C1 segment of cervical spinal cord (tissue), 14 donors: Measurements from ENCODE around the gene CLIC6.
"Not testable (repeated sequence)": the region's sequence is repeated elsewhere in the genome, so short reads cannot be mapped to it uniquely, and the experiment has no call there.

ENCODE experiments used
- DNase-seq, 14 donors: peaks; one replicate each; lab custom pipeline; 2025; lab: John Stamatoyannopoulos, UW

The CLIC6 gene

GRCh38 chr21:34692458-34693020 is 23.7 kb downstream of the CLIC6 start:
- no peak for DNase-seq

GRCh38 chr21:34693192-34693810 is 24.5 kb downstream of the CLIC6 start:
- DNase-seq, result peak in 1 of 14 donors; percentile 1

GRCh38 chr21:34695434-34695833 is 26.6 kb downstream of the CLIC6 start:
- DNase-seq, result no peak

GRCh38 chr21:34696121-34696520 is 27.3 kb downstream of the CLIC6 start:
- DNase-seq, result no peak

- DNase-seq, result no peak
These were observed 29.0 kb downstream of the CLIC6 start for GRCh38 chr21:34697826-34698225.

- DNase-seq, result no peak
These were observed 29.6 kb downstream of the CLIC6 start for GRCh38 chr21:34698270-34699015.

GRCh38 chr21:34700605-34701004 is 31.8 kb downstream of the CLIC6 start:
- DNase-seq, result no peak

GRCh38 chr21:34701726-34702125 is 32.9 kb downstream of the CLIC6 start:
- no peak for DNase-seq

- DNase-seq, result peak in 3 of 14 donors; percentile 7 to 48 (median 8)
These were observed 33.8 kb downstream of the CLIC6 start for GRCh38 chr21:34702341-34703170.

GRCh38 chr21:34703571-34703970 is 34.8 kb downstream of the CLIC6 start:
- no peak for DNase-seq

- DNase-seq, result peak in 1 of 14 donors; percentile 13
These were observed 35.3 kb downstream of the CLIC6 start for GRCh38 chr21:34704119-34704518.

- no peak for DNase-seq
These were observed 36.2 kb downstream of the CLIC6 start for GRCh38 chr21:34705011-34705410.

- DNase-seq, result no peak
These were observed 37.5 kb downstream of the CLIC6 start for GRCh38 chr21:34706337-34706736.

- no peak for DNase-seq
These were observed 39.1 kb downstream of the CLIC6 start for GRCh38 chr21:34707876-34708325.

- DNase-seq, result no peak
These were observed 44.8 kb downstream of the CLIC6 start for GRCh38 chr21:34713621-34714020.

GRCh38 chr21:34715518-34715917 is 46.7 kb downstream of the CLIC6 start:
- DNase-seq, result no peak

GRCh38 chr21:34715985-34716596 is 47.3 kb downstream of the CLIC6 start:
- DNase-seq, result no peak

GRCh38 chr21:34718529-34718928 is 49.7 kb downstream of the CLIC6 start:
- not testable (repeated sequence) for DNase-seq

GRCh38 chr21:34722684-34723300 is 54.0 kb downstream of the CLIC6 start:
- DNase-seq, result no peak

- DNase-seq, result no peak
These were observed 55.5 kb downstream of the CLIC6 start for GRCh38 chr21:34724131-34724856.
